ENCODE data around the gene GCAT.

DNA sequence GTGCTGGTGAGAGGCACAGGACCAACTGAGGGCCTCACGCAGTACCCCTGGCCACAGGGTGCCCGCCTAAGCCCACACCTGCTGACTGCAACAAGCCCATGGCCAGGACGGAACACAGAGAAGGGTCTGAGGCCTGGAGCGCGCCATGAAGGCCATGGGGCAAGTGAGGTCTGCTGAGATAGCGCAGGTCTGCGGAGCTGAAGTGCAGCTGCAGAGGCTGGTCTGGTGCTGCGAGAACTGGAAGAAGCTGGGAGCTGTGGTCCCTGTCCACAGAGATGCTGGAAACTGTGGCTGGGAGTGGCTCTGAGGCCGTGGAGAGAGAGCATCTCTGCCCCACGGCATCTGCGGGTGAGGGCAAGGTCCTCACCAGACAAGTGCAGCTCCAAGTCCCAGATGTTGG is 23.7 kb downstream of the GCAT start:
- TF ChIP-seq, protein P1, sequence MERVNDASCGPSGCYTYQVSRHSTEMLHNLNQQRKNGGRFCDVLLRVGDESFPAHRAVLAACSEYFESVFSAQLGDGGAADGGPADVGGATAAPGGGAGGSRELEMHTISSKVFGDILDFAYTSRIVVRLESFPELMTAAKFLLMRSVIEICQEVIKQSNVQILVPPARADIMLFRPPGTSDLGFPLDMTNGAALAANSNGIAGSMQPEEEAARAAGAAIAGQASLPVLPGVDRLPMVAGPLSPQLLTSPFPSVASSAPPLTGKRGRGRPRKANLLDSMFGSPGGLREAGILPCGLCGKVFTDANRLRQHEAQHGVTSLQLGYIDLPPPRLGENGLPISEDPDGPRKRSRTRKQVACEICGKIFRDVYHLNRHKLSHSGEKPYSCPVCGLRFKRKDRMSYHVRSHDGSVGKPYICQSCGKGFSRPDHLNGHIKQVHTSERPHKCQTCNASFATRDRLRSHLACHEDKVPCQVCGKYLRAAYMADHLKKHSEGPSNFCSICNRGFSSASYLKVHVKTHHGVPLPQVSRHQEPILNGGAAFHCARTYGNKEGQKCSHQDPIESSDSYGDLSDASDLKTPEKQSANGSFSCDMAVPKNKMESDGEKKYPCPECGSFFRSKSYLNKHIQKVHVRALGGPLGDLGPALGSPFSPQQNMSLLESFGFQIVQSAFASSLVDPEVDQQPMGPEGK (CRISPR knock-in tag; IDR thresholded peaks at IDR 0.05; ENCODE audit: borderline replicate concordance), result no peak
- TF ChIP-seq TOX (CRISPR knock-in tag; IDR thresholded peaks at IDR 0.05; ENCODE audit: borderline replicate concordance), result no peak
- TF ChIP-seq, protein P2, sequence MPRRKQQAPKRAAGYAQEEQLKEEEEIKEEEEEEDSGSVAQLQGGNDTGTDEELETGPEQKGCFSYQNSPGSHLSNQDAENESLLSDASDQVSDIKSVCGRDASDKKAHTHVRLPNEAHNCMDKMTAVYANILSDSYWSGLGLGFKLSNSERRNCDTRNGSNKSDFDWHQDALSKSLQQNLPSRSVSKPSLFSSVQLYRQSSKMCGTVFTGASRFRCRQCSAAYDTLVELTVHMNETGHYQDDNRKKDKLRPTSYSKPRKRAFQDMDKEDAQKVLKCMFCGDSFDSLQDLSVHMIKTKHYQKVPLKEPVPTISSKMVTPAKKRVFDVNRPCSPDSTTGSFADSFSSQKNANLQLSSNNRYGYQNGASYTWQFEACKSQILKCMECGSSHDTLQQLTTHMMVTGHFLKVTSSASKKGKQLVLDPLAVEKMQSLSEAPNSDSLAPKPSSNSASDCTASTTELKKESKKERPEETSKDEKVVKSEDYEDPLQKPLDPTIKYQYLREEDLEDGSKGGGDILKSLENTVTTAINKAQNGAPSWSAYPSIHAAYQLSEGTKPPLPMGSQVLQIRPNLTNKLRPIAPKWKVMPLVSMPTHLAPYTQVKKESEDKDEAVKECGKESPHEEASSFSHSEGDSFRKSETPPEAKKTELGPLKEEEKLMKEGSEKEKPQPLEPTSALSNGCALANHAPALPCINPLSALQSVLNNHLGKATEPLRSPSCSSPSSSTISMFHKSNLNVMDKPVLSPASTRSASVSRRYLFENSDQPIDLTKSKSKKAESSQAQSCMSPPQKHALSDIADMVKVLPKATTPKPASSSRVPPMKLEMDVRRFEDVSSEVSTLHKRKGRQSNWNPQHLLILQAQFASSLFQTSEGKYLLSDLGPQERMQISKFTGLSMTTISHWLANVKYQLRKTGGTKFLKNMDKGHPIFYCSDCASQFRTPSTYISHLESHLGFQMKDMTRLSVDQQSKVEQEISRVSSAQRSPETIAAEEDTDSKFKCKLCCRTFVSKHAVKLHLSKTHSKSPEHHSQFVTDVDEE (CRISPR knock-in tag; IDR thresholded peaks at IDR 0.05), result no peak
- TF ChIP-seq SNAI2 (CRISPR knock-in tag; IDR thresholded peaks at IDR 0.05), result no peak
- no peak for TF ChIP-seq ARNTL (CRISPR knock-in tag; IDR thresholded peaks at IDR 0.05; ENCODE audit: borderline replicate concordance, low read depth)
- TF ChIP-seq, protein P3, sequence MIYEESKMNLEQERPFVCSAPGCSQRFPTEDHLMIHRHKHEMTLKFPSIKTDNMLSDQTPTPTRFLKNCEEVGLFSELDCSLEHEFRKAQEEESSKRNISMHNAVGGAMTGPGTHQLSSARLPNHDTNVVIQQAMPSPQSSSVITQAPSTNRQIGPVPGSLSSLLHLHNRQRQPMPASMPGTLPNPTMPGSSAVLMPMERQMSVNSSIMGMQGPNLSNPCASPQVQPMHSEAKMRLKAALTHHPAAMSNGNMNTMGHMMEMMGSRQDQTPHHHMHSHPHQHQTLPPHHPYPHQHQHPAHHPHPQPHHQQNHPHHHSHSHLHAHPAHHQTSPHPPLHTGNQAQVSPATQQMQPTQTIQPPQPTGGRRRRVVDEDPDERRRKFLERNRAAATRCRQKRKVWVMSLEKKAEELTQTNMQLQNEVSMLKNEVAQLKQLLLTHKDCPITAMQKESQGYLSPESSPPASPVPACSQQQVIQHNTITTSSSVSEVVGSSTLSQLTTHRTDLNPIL (CRISPR knock-in tag; IDR thresholded peaks at IDR 0.05; ENCODE audit: low read depth), result no peak

Data from SK-N-SH treated with all-trans-retinoic acid at 6 μM for 48 hours (cell line).